ENCODE data around the gene OR52E6.

The OR52E6 gene
- total RNA-seq = 0 reads per million in 9 experiments

DNA sequence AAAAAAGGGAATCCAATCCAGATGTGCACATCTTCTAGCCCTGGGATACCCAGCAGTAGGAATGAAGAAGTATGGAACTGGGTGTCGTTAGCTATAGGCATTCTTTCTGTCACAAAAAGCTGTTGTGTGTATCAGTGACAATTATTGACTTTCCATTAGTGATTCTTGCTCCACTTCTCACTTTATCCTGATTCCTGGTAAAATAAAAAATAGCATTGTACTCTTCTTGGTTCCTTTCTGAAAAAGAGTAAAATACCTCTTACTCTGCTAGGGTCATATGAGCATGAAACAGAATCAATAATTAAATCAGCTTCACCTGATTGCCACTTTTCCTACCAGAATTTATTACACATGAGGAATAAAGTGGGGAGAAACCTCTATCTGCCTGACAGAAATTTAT is at the start of gene OR52E6:
TSS of gene OR52E6 (minus strand) at position 101 of the 400 bp plus-strand sequence. CDS start at position 101, 0 bp downstream.
- Mint-ChIP-seq H3K4me1 (ENCODE audit: low read depth in 2 of 2) (no peaks in the 10 kb centered on the region), H3K36me3 (ENCODE audit: insufficient read depth) (no peaks in the 10 kb centered on the region), H3K9me3 (peaks cover 0 to 6% of the 10 kb centered on the region in 2 donors), H3K4me3 (no peak within 1 kb of the TSS), H3K27me3 (peaks cover 35 to 38% of the 10 kb centered on the region in 2 donors), H3K27ac (no peak within 1 kb of the TSS)
- no peak for ATAC-seq (replicated peaks)
- DNase-seq = no peak

DNA sequence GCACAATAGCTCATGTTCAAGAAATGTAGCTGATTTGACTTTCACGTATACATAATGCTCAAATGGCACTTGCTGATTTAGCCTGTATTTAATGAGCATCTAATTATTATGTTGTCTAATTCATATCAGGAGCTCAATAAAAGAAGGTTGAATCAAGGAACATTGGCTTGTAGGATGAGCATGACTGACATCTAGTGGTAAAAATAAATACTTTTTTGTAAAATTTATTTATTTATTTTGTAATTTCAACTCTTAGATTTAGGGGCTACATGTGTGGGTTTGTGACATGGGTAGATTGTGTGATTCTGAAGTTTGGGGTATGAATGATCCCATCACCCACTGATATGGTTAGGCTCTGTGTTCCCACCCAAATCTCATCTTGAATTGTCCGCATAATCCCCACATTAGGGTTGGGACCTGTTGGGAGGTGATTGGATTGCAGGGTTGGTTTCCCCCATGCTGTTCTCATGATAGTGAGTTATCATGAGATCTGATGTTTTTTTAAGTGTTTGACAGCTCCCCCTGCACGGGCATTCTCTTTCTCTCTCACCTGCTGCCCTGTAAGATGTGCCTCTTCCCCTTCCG is 49.6 kb upstream of the OR52E6 start:
- DNase-seq = no peak
- H3K27ac Mint-ChIP-seq = no peak overlapping the region
- no peak overlapping the region for H3K4me3 Mint-ChIP-seq
- peaks cover 11 to 28% of the 10 kb centered on the region in 2 donors for H3K27me3 Mint-ChIP-seq
- no peaks in the 10 kb centered on the region for H3K36me3 Mint-ChIP-seq (ENCODE audit: insufficient read depth)
- H3K4me1 Mint-ChIP-seq (ENCODE audit: low read depth in 2 of 2) = no peaks in the 10 kb centered on the region
- no peak for ATAC-seq (replicated peaks)
- no peaks in the 10 kb centered on the region for H3K9me3 Mint-ChIP-seq

DNA sequence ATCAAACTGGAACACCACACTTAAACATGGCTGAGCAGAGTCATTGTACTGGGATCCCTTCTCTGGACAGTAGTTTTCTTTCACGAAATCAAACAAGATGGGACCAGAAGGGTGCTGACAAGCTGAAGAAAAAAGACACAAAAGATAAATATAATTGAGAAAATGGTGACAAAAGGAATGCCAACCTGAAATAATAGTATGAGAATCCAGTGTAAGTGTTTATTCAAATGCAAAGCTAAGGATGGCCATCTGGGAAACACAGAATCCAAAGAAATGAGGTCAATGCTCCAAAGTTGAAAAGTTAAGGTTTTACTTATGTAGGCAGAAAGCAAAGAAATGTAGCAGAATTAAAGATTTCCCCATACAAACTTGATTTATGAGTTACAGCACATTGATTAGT is 46.0 kb upstream of the OR52E6 start:
- Mint-ChIP-seq H3K27ac (no peak overlapping the region), H3K36me3 (ENCODE audit: insufficient read depth) (no peaks in the 10 kb centered on the region), H3K4me1 (ENCODE audit: low read depth in 2 of 2) (no peaks in the 10 kb centered on the region), H3K27me3 (peaks cover 11 to 35% of the 10 kb centered on the region in 2 donors), H3K4me3 (no peak overlapping the region), H3K9me3 (no peaks in the 10 kb centered on the region)
- no peak for DNase-seq
- no peak for ATAC-seq (replicated peaks)

DNA sequence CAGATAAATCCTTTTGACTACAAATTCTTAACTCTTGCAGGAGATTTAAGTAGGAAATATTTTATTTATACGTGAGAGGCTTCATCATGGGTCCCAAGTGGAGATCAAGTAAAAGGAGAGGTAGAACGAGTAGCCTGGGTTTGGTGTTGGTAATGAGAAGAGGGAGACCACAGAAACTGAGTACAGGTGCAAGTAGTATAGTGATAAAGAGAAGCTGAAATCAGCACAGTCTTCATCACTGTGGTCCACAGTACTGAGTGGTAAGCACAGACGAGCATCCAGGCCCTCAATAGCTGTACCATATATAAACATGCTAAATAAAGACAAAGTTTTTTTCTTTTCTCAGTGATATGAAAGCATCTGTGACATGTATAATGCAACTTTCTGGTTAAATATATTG is 45.5 kb upstream of the OR52E6 start:
- H3K4me3 Mint-ChIP-seq = no peak overlapping the region
- DNase-seq = no peak
- no peak for ATAC-seq (replicated peaks)

DNA sequence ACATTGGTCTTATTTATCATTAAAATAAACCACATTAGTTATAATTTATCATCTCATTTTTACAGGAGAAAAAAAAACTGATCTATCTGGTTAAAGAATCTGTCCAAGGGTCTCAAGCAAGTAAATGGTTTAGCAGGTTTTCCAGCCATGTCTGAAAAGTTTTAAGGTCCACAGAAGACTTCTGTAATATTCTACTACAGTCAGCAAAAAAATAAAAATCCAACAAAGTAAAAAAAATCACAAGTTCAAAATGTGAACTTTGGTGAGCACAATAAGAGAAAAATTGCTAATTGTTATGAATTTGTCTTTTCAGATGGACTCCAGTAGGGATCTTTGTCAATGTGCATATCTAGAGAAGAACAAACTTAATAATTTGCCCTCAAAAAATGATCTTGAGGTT is 40.1 kb upstream of the OR52E6 start:
- H3K4me3 Mint-ChIP-seq = no peak overlapping the region

More for the DNA sequence above, 45.5 kb upstream of the OR52E6 start:
- Mint-ChIP-seq H3K9me3 (no peaks in the 10 kb centered on the region), H3K27ac (no peak overlapping the region), H3K36me3 (ENCODE audit: insufficient read depth) (no peaks in the 10 kb centered on the region), H3K4me1 (ENCODE audit: low read depth in 2 of 2) (no peaks in the 10 kb centered on the region), H3K27me3 (peaks cover 11 to 35% of the 10 kb centered on the region in 2 donors)

DNA sequence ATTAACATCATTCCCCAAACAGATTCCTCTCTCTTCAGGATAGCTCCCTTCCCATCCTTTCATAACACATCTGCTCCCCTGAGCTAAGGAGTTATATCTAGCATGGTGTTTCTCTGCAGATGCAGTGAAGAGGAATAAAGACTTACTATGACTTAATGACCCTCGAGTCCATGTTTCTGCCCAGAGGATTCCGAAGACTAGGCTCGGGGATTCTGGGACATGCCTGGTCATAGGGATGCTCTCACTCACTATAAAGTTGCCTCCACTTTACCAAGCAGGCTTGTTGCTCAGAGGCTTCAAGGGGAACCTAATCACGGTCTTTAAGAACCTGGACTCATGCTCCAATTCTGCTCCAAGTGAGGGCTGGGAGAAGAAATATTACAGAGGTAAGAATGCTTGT is 38.6 kb upstream of the OR52E6 start, which contains the start of gene OR52E4:
TSS of gene OR52E4 (plus strand) at position 301 of the 400 bp plus-strand sequence. CDS start 3,664 bp downstream, outside the sequence.
- Mint-ChIP-seq H3K9me3 (no peaks in the 10 kb centered on the region), H3K36me3 (ENCODE audit: insufficient read depth) (no peaks in the 10 kb centered on the region), H3K4me3 (no peak within 1 kb of the TSS), H3K4me1 (ENCODE audit: low read depth in 2 of 2) (no peaks in the 10 kb centered on the region), H3K27me3 (peaks cover 0 to 17% of the 10 kb centered on the region in 2 donors), H3K27ac (no peak within 1 kb of the TSS)
- ATAC-seq (replicated peaks) (no peak), DNase-seq (no peak)

More for the DNA sequence above, 40.1 kb upstream of the OR52E6 start:
- no peak for ATAC-seq (replicated peaks)
- no peaks in the 10 kb centered on the region for H3K9me3 Mint-ChIP-seq
- DNase-seq = no peak
- no peaks in the 10 kb centered on the region for H3K36me3 Mint-ChIP-seq (ENCODE audit: insufficient read depth)
- H3K27me3 Mint-ChIP-seq = peaks cover 2 to 26% of the 10 kb centered on the region in 2 donors
- H3K4me1 Mint-ChIP-seq (ENCODE audit: low read depth in 2 of 2) = no peaks in the 10 kb centered on the region
- no peak overlapping the region for H3K27ac Mint-ChIP-seq

DNA sequence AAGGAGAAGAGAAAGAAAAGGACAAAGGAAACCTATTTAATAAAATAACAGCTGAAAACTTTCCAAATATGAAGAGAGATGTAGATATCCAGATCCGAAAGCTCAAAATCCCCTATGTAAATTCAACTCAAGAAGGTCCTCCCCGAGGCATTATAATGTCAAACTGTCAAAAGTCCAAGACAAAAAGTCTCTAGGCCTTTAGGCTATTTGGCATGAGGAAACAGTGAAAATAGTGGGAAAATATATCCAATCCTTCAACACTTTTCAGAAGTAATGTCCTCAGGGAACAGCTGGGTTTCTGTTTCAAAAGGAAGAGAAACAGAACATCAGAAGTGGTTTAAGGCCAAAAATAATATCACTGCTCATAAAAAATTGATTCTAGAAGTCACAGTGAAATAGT is 36.9 kb upstream of the OR52E6 start:
- H3K36me3 Mint-ChIP-seq (ENCODE audit: insufficient read depth) = no peaks in the 10 kb centered on the region
- H3K4me3 Mint-ChIP-seq = no peak overlapping the region
- H3K27ac Mint-ChIP-seq = no peak overlapping the region
- peaks cover 6 to 12% of the 10 kb centered on the region in 2 donors for H3K27me3 Mint-ChIP-seq
- ATAC-seq (replicated peaks) (no peak), DNase-seq (no peak)
- H3K9me3 Mint-ChIP-seq = no peaks in the 10 kb centered on the region
- H3K4me1 Mint-ChIP-seq (ENCODE audit: low read depth in 2 of 2) = no peaks in the 10 kb centered on the region

DNA sequence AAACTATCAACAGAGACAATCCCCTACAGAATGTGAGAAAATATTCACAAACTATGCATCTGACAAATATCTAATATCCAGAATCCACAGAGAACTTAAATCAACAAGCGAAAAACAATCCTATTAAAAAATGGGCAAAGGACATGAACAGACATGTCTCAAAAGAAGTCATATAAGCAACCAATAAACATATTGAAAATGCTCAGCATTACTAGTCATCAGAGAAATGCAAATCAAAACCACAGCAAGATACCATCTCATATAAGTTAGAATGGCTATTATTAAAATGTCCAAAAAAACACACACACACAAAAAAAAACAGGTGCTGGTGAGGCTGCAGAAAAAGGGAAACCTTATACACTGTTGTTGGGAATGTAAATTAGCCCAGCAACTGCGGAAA is 24.1 kb upstream of the OR52E6 start:
- no peaks in the 10 kb centered on the region for H3K4me1 Mint-ChIP-seq (ENCODE audit: low read depth in 2 of 2)
- no peaks in the 10 kb centered on the region for H3K9me3 Mint-ChIP-seq
- ATAC-seq (replicated peaks) (no peak), DNase-seq (no peak)
- H3K4me3 Mint-ChIP-seq = no peak overlapping the region
- H3K27ac Mint-ChIP-seq = no peak overlapping the region
- no peaks in the 10 kb centered on the region for H3K36me3 Mint-ChIP-seq (ENCODE audit: insufficient read depth)
- H3K27me3 Mint-ChIP-seq = peaks cover 21 to 35% of the 10 kb centered on the region in 2 donors

DNA sequence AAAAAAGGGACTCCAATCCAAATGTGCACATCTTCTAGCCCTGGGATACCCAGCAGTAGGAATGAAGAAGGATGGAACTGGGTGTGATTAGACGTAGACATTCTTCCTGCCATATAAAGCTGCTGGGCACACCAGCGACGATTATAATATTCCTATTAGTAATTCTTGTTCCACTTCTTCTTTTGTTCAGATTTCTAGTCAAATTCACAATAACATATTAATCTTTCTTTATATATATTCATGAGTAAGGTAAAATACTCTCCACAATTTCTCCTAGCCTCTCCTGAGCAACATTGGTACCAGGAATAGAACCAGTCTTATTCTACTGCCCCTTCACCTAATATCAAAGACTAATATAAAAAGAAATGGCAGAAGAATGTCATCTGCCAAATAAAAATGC is 15.9 kb upstream of the OR52E6 start, which contains the start of gene OR52E8:
TSS of gene OR52E8 (minus strand) at position 101 of the 400 bp plus-strand sequence. CDS start at position 101, 0 bp downstream.
- no peak for ATAC-seq (replicated peaks)
- Mint-ChIP-seq H3K4me3 (no peak within 1 kb of the TSS), H3K36me3 (ENCODE audit: insufficient read depth) (no peaks in the 10 kb centered on the region), H3K27ac (no peak within 1 kb of the TSS), H3K27me3 (peaks cover 30 to 31% of the 10 kb centered on the region in 2 donors), H3K9me3 (no peaks in the 10 kb centered on the region), H3K4me1 (ENCODE audit: low read depth in 2 of 2) (no peaks in the 10 kb centered on the region)
- DNase-seq = no peak

DNA sequence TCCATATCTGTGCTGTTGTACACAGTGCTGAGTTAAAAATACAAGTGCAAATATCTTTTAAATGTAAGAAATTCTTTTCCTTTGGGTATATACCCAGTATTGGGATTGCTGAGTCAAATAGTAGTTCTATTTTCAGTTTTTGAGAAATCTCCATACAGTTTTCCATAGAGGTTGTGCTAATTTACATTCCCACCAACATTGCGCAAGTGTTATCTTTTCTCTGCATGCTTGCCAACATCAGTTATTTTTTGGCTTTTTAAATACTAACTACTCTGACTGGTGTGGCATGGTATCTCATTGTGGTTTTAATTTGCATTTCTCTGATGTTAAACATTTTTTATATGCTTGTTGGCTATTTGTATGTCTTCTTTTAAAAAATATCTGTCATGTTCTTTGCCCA is 9.3 kb upstream of the OR52E6 start:
- H3K4me3 Mint-ChIP-seq = no peak overlapping the region
- ATAC-seq (replicated peaks) (no peak), DNase-seq (no peak)
- peaks cover 17 to 34% of the 10 kb centered on the region in 2 donors for H3K27me3 Mint-ChIP-seq
- no peaks in the 10 kb centered on the region for H3K4me1 Mint-ChIP-seq (ENCODE audit: low read depth in 2 of 2)
- no peaks in the 10 kb centered on the region for H3K36me3 Mint-ChIP-seq (ENCODE audit: insufficient read depth)
- H3K27ac Mint-ChIP-seq = no peak overlapping the region
- no peaks in the 10 kb centered on the region for H3K9me3 Mint-ChIP-seq

DNA sequence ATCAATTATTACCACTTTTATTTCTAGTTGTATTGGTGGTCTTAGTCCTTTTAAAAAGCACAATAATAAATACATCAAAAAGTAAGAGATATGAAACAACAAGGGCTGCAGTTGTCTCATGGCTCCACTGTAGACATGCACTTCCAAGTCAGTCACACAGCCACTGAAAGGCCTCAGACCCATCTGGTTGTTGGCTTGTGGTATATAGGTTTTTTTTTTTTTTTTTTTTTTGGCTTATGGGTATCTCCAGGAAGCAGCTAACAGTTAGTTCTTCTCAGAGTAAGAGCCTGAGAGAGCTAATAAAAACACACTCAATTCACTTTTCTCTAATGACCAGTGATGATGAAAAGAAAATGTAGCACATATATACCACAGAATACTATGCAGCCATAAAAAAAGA is 6.0 kb upstream of the OR52E6 start:
- Mint-ChIP-seq H3K27me3 (peaks cover 0 to 11% of the 10 kb centered on the region in 2 donors), H3K36me3 (ENCODE audit: insufficient read depth) (no peaks in the 10 kb centered on the region), H3K4me3 (no peak overlapping the region), H3K9me3 (no peaks in the 10 kb centered on the region), H3K4me1 (ENCODE audit: low read depth in 2 of 2) (no peaks in the 10 kb centered on the region), H3K27ac (no peak overlapping the region)
- ATAC-seq (replicated peaks) (no peak), DNase-seq (no peak)

DNA sequence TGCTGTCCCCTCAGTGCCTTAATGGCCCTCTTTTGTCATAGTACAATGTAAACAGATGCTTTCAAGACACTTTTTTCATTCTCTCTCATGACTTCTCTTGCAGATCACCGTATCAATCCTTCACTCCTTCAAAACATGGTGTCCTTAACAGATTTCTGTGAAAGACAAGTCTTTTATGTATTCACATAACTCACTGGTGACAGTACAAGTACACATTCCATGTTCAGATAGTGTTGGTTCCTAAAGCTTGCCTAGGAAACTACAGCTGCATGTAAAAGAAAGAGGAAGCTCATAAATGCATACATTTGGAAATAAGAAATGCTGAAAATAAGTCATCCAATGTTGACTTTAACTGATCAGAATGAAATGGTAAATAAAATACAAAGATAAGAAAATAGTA is 5.0 kb upstream of the OR52E6 start:
- ATAC-seq (replicated peaks) (no peak), DNase-seq (no peak)
- Mint-ChIP-seq H3K27me3 (peaks cover 0 to 7% of the 10 kb centered on the region in 2 donors), H3K4me1 (ENCODE audit: low read depth in 2 of 2) (no peaks in the 10 kb centered on the region), H3K4me3 (no peak overlapping the region), H3K9me3 (no peaks in the 10 kb centered on the region), H3K36me3 (ENCODE audit: insufficient read depth) (no peaks in the 10 kb centered on the region), H3K27ac (no peak overlapping the region)

DNA sequence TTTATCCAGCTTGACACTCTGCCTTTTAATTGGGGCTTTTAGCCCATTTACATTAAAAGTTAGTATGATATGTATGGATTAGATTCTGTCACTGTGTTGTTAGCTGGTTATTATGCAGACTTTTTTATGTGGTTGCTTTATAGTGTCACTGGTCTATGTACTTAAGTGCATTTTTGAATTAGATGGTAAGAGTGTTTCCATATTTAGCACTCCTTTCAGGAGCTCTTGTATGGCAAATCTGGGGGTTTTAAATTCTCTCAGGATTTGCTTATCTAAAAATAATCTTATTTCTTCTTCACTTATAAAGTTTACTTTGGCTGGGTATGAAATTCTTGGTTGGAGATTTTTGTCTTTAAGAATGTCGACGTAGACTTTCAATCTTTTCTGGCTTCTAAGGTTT is 4.0 kb downstream of the OR52E6 start:
- Mint-ChIP-seq H3K27ac (no peak overlapping the region), H3K4me3 (no peak overlapping the region), H3K36me3 (ENCODE audit: insufficient read depth) (peaks cover 2% of the 10 kb centered on the region), H3K9me3 (peaks cover 0 to 6% of the 10 kb centered on the region in 2 donors), H3K4me1 (ENCODE audit: low read depth in 2 of 2) (no peaks in the 10 kb centered on the region), H3K27me3 (peaks cover 38 to 42% of the 10 kb centered on the region in 2 donors)
- ATAC-seq (replicated peaks) = no peak
- no peak for DNase-seq

DNA sequence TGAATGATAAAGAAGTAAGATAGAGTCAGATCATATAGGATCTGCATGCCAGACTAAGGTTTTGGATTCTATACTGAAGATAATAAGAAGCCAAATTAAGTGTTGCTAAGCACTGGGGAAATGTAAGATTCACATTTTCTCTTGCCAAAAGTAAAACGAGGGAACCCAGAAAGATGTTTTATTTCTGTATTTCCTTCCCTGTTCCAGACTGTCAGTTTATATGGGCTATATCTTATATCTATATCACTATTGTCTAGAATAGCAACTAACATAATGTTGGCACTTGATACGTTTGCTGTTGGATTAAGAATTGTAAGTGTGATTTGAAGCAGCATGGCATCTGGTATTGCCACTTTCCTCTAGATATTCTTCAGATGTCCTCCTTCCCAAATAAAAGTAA is 8.3 kb downstream of the OR52E6 start:
- H3K4me3 Mint-ChIP-seq = no peak overlapping the region
- H3K9me3 Mint-ChIP-seq = peaks cover 0 to 3% of the 10 kb centered on the region in 2 donors
- H3K4me1 Mint-ChIP-seq (ENCODE audit: low read depth in 2 of 2) = no peaks in the 10 kb centered on the region
- peaks cover 2% of the 10 kb centered on the region for H3K36me3 Mint-ChIP-seq (ENCODE audit: insufficient read depth)
- no peak for ATAC-seq (replicated peaks)
- DNase-seq = no peak
- no peak overlapping the region for H3K27ac Mint-ChIP-seq
- H3K27me3 Mint-ChIP-seq = peaks cover 25 to 29% of the 10 kb centered on the region in 2 donors

All from effector memory CD8-positive, alpha-beta T cell (primary cell).